Measurements from ENCODE around the gene TPRA1. TPM values are rescaled to one million over a fixed set of nuclear protein-coding genes. Genes with fewer than 3 reads are reported as not detected.

TPRA1 gene
- total and polyA plus RNA-seq, 7 donors = 20.7 to 26.7 (median 24.2) TPM

- H3K9me3 ChIP-seq = no peaks in the 10 kb centered on the region
- TF ChIP-seq, protein P1, sequence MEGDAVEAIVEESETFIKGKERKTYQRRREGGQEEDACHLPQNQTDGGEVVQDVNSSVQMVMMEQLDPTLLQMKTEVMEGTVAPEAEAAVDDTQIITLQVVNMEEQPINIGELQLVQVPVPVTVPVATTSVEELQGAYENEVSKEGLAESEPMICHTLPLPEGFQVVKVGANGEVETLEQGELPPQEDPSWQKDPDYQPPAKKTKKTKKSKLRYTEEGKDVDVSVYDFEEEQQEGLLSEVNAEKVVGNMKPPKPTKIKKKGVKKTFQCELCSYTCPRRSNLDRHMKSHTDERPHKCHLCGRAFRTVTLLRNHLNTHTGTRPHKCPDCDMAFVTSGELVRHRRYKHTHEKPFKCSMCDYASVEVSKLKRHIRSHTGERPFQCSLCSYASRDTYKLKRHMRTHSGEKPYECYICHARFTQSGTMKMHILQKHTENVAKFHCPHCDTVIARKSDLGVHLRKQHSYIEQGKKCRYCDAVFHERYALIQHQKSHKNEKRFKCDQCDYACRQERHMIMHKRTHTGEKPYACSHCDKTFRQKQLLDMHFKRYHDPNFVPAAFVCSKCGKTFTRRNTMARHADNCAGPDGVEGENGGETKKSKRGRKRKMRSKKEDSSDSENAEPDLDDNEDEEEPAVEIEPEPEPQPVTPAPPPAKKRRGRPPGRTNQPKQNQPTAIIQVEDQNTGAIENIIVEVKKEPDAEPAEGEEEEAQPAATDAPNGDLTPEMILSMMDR (IDR thresholded peaks at IDR 0.05) = no peak
- peak overlapping the region; percentile 70 for H3K27ac ChIP-seq
- ATAC-seq (no peak), DNase-seq (no peak)
- WGBS, 3 donors = 37 to 60% (median 41%) methylated on average over 6 of the region's 6 CpGs
- H3K4me3 ChIP-seq = peak overlapping the region; percentile 78
- no peaks in the 10 kb centered on the region for H3K4me1 ChIP-seq
- H3K36me3 ChIP-seq (ENCODE audit: insufficient read depth in 1 of 2, low read depth in 1 of 2) = no peaks in the 10 kb centered on the region
- no peaks in the 10 kb centered on the region for H3K27me3 ChIP-seq (ENCODE audit: insufficient read depth in 3 of 3, low read length in 2 of 3)
- intact Hi-C loops (cut with DNase I) = loop anchor here (5.0 to 10.0 kb wide), 6 partner anchors 562 to 1024 kb away; partner anchors contain the start of genes CHST13 (in 2 of the 2) and PLXNA1 (in 2 of the 2)
Observed at GRCh38 chr3:127546554-127546953, 44.0 kb downstream of the TPRA1 start.

- ATAC-seq (no peak), DNase-seq (no peak)
- intact Hi-C loops (cut with DNase I) = loop anchor here (5.0 to 10.0 kb wide), 6 partner anchors 561 to 1024 kb away; partner anchors contain the start of genes CHST13 (in 2 of the 2) and PLXNA1 (in 2 of the 2)
- Histone ChIP-seq H3K9me3 (no peaks in the 10 kb centered on the region), H3K36me3 (ENCODE audit: insufficient read depth in 1 of 2, low read depth in 1 of 2) (no peaks in the 10 kb centered on the region), H3K27me3 (ENCODE audit: insufficient read depth in 3 of 3, low read length in 2 of 3) (no peaks in the 10 kb centered on the region), H3K27ac (no peak overlapping the region), H3K4me3 (no peak overlapping the region), H3K4me1 (no peaks in the 10 kb centered on the region)
- 87 to 90% (median 89%) methylated on average over 14 of the region's 14 CpGs for WGBS, 3 donors
- TF ChIP-seq, protein P1 (IDR thresholded peaks at IDR 0.05) = no peak
Observed at GRCh38 chr3:127545711-127546457, 44.6 kb downstream of the TPRA1 start.

DNA sequence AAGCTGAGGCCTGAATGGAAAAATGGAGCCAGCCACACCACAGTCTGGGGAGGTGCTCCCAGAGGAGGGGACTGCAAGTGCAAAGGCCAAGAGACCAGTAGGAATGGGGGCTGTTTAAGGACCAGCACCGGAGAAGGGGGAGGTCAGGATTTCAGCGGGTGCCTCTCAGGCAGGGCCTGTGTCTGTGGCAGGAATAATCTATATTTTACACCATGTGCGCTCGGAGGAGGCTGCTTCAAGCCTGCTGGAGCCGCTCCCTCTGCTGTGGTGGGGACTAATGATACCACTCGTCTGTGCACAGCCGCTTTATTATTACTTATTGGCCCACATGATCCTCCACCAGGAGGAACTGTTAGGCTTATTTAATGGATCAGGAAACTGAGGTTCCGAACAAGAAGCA is 45.3 kb downstream of the TPRA1 start:
- intact Hi-C loops (cut with DNase I) = loop anchor here (5.0 to 10.0 kb wide), 6 partner anchors 560 to 1023 kb away; partner anchors contain the start of genes CHST13 (in 2 of the 2) and PLXNA1 (in 2 of the 2)
- ATAC-seq (no peak), DNase-seq (no peak)
- 88 to 91% (median 90%) methylated on average over 8 of the region's 8 CpGs for WGBS, 3 donors
- H3K27me3 ChIP-seq (ENCODE audit: insufficient read depth in 3 of 3, low read length in 2 of 3) = no peaks in the 10 kb centered on the region
- no peaks in the 10 kb centered on the region for H3K9me3 ChIP-seq
- H3K36me3 ChIP-seq (ENCODE audit: insufficient read depth in 1 of 2, low read depth in 1 of 2) = no peaks in the 10 kb centered on the region
- H3K4me1 ChIP-seq = no peaks in the 10 kb centered on the region
- no peak overlapping the region for H3K4me3 ChIP-seq
- H3K27ac ChIP-seq = no peak overlapping the region
- TF ChIP-seq, protein P1 (IDR thresholded peaks at IDR 0.05) = no peak

DNA sequence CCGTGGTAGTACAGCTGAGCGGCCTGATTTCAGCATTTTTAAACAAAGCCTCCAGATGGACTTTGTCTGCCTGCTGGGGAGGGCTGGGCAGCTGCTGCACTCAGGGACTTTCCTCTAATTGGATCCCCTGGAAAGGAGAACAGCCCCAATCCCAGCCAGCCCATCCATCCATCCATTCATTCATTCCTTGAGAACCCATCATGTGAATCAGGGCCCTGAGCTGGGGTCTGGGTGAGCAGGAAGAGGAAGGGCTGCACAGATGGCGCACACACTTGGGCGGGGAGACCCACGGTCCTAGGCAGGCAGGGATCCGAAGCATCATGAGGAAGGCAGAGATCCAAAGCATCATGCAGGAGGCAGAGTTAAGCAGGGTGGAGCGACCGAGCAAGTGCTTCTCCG is 45.7 kb downstream of the TPRA1 start:
- 74 to 81% (median 76%) methylated on average over 9 of the region's 9 CpGs for WGBS, 3 donors
- H3K27ac ChIP-seq = no peak overlapping the region
- ATAC-seq (no peak), DNase-seq (no peak)
- H3K27me3 ChIP-seq (ENCODE audit: insufficient read depth in 3 of 3, low read length in 2 of 3) = no peaks in the 10 kb centered on the region
- intact Hi-C loops (cut with DNase I) = loop anchor here (5.0 to 10.0 kb wide), 6 partner anchors 560 to 1023 kb away; partner anchors contain the start of genes CHST13 (in 2 of the 2) and PLXNA1 (in 2 of the 2)
- no peaks in the 10 kb centered on the region for H3K36me3 ChIP-seq (ENCODE audit: insufficient read depth in 1 of 2, low read depth in 1 of 2)
- TF ChIP-seq, protein P1 (IDR thresholded peaks at IDR 0.05) = no peak
- H3K4me1 ChIP-seq = no peaks in the 10 kb centered on the region
- no peak overlapping the region for H3K4me3 ChIP-seq
- H3K9me3 ChIP-seq = no peaks in the 10 kb centered on the region

Measured in psoas muscle (tissue), 8 donors.